GM12875 (cell line): ENCODE data around the gene TOR4A.

ENCODE experiments used
- H3K4me3 ChIP-seq: one replicate; pipeline ENCODE4 v1.5.1; 2011; ENCODE audit warnings: low read depth, low read length, control low read depth
- TF ChIP-seq, protein P1 (sequence below): IDR thresholded peaks from 2 replicates; pipeline ENCODE4 v1.5.1; 2011; ENCODE audit warnings: low read depth, mild to moderate bottlenecking, control low read depth, inconsistent platforms, low read length, moderate library complexity, borderline replicate concordance; ENCODE audit not compliant: insufficient read depth

Gene TOR4A

DNA sequence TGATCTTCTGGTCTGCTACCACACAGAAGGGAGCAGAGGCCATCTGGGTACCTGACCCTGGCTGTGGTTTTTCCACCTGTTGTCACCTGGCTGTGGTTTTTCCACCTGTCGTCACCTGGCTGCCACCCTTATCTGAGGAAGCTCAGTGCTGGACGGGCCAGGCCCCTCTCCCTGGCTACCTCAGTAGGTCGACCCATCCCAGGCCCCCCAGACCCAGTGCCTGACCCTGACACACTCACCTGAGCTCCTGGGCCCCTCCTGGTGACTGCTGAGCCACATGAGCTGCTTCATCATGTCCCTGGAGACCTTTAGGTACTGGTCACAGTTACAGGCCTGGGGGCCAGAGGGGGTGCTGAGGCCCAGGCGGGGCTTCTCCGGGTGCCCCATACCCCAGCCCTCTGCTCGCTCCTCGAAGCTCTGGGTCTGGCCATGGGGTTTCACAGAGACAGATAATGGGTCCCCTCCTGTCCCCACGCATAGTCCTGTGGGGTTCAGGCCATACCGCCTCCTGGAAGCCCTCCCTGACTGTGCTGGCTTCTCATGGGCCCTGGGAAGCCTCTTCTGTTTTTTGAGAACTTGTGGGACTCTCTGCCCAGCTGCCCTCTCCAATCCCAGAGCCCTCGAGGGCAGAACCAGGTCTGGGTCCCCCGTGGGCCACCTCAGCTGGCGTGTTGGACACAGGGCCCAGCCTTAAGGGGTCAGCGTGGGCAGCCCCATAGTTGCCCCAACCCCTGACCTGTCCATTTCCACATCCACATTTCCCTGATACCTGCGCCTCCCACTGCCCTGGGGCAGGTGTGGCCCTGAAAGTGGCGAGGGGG lies 32.1 kb downstream of the TOR4A start:
- TF ChIP-seq, protein P1, sequence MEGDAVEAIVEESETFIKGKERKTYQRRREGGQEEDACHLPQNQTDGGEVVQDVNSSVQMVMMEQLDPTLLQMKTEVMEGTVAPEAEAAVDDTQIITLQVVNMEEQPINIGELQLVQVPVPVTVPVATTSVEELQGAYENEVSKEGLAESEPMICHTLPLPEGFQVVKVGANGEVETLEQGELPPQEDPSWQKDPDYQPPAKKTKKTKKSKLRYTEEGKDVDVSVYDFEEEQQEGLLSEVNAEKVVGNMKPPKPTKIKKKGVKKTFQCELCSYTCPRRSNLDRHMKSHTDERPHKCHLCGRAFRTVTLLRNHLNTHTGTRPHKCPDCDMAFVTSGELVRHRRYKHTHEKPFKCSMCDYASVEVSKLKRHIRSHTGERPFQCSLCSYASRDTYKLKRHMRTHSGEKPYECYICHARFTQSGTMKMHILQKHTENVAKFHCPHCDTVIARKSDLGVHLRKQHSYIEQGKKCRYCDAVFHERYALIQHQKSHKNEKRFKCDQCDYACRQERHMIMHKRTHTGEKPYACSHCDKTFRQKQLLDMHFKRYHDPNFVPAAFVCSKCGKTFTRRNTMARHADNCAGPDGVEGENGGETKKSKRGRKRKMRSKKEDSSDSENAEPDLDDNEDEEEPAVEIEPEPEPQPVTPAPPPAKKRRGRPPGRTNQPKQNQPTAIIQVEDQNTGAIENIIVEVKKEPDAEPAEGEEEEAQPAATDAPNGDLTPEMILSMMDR = no peak
- no peak overlapping the region for H3K4me3 ChIP-seq

DNA sequence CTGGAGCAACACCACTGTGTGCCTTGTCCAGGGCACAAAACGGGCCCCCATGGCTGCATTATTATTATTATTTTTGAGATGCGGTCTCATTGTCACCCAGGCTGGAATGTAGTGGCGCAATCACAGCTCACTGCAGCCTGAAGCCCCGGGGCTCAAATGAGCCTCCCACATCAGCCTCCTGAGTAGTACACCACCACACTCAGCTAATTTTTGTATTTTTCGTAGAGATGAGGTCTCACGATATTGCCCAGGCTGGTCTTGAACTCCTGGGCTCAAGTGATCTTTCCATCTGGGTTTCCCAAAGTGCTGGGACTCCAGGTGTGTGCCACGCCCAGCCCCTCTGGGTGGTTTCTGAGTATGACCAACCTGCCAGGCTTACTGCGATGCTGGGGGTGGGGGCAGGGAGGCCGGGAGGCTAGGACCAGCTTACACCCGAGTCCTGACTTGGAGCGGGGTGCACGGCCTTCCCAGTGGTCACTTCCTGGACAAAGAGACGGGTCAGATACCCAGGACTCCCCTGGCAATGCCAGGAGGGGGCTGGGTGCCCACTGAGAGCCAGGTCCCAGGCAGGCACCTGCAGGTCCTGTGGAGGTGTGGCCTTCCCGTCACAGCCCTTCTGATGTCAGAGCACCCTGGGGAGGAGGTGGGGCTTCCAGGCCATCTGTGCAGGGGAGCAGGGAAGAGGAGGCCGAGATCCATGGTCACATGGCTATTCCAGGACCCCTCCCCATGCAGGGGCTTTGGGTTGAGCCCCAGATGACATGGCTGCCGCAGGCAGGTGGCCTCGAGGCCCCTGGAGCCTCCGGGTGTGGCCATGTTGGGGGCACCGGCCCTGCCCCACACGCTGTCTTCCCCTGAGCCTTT lies 32.9 kb downstream of the TOR4A start:
- H3K4me3 ChIP-seq = no peak overlapping the region
- TF ChIP-seq, protein P1 = no peak

DNA sequence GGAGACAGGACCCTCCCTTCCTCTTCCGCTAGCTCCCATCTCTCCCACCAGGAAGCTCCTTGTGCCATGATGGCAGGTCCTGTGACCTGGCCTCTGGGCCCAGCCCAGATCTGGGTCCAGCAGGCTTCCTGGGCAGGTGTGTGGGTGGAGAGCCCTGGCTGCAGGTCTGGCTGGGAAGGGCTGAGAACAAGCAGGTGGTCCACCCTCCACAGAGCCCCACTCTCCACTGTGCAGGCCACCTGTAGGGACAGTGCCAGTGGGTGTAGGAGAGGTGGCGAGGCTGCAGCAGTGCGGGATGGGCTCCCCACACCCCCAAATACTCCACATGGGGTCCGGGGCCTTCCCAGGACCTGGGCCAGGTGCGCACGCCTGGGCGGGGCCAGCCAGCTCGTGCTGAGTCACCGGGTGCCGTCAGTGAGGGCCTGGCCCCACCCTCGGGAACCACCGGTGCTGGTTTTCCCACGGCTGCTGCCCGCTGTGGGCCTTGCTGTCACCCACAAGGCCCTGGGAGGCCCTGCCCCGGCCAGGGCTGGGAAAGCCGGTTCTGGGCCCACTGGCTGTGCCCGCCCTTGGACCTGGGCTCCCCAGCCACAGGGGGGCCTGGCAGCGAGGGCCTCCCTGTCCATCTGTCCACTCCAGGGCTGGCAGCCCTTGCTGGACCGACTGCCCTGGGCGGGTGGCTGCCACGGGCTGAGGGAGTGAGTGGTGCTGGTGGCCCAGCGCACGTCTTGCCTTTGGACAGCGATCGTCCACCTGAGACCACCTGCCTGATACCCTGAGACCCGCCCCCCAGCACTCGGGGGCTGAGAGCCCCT lies 33.9 kb downstream of the TOR4A start:
- TF ChIP-seq, protein P1 = no peak
- H3K4me3 ChIP-seq = no peak overlapping the region

DNA sequence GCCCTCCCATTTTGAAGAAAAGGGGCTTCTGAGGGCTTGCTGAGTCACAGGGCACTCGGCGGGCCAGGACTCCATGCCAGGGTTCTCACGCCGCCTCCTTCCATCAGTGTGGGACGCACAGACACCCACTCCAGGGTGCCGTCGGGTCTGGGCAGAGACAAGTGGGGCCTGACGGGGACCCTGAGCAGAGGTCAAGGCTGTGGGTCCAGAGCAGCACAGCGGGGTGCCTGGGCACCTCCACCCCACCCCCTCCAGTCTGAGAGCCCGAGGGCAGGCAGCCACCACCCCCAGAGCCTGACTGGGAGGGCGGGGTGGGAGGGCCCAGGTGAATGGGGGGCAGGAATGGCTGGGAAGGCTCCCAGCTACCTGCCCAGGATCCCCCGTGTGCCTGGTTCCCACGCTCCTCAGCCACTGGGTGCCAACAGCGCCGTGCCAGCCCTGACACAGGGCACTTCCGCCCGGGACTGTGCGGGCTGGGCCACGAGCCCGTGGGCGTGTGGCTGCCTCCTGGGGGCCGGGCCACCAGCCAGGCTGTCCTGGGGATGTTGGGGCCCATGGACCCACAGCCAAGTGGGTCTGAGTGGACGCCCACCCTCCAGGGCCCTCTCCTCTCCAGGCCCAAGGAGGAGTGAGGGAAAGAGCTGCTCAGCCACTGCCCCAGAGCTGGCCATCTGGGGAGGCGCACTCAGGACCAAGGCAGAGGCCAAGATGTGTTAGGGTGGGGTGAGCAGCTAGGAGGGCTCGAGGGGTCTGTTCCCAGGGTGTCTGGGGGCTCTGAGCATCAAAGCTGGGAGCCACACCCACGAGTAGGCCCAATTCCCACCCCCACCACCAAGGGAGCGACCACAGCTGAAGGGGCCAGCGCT lies 34.7 kb downstream of the TOR4A start:
- H3K4me3 ChIP-seq = no peak overlapping the region
- TF ChIP-seq, protein P1 = no peak

DNA sequence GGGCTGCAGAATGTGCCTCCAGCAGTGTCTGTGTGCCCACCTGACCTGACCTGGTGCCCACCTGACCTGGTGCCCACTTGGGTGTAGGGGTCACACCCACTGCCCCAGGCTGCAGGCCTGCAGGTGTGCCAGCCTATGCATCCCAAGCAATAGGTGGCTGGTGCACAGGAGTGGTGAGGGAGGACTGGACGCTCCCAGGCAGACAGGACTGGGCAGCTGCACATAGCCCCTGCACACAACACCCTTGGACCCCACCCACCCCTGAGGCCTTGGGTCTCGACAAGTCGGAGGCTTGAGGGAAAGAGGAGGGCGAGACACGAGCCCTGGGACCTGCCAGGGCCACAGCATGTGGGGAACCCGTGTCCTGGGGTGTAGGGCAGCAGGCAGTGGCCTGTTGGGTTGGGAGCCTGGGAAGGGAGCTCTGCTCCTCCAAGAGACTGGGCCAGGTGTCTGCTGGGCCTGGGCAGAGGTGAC lies 35.4 kb downstream of the TOR4A start:
- H3K4me3 ChIP-seq = no peak overlapping the region
- TF ChIP-seq, protein P1 = no peak
